HepG2 (cell line): Measurements from ENCODE around the gene LINGO3.

Experiments used
- ASH2L ChIP-seq: fragments of 300-600, 200-600 bp; sonication (generic); IDR thresholded peaks from 2 replicates; pipeline ENCODE4 v1.7.0; 2017; ENCODE audit warnings: low read depth, mild to moderate bottlenecking, moderate library complexity, mixed read lengths, low read length; ENCODE audit not compliant: insufficient read length
- CTCF ChIP-seq: sonication (generic); formaldehyde crosslinking; IDR thresholded peaks from 2 replicates; pipeline ENCODE4 v1.5.0; 2020; ENCODE audit warnings: mild to moderate bottlenecking, missing genetic modification reagents, moderate library complexity
- E2F5 ChIP-seq: sonication (generic); formaldehyde crosslinking; conservative IDR thresholded peaks from 2 replicates; pipeline ENCODE4 v1.4.0; 2020; ENCODE audit warnings: missing genetic modification reagents
- HOXA7 ChIP-seq: sonication (generic); formaldehyde crosslinking; IDR thresholded peaks from 2 replicates; pipeline ENCODE4 v1.8.1; 2022; ENCODE audit warnings: mild to moderate bottlenecking, missing genetic modification reagents, moderate library complexity
- KDM4B ChIP-seq: sonication (generic); formaldehyde crosslinking; IDR thresholded peaks from 2 replicates; pipeline ENCODE4 v1.4.0; 2020; ENCODE audit warnings: missing genetic modification reagents
- MAFG ChIP-seq: sonication (generic); formaldehyde crosslinking; IDR thresholded peaks from 2 replicates; pipeline ENCODE4 v1.5.1; 2020; ENCODE audit warnings: mild to moderate bottlenecking, missing genetic modification reagents
- POLR2A ChIP-seq, 2 experiments: IDR thresholded peaks; 2 replicates each; pipeline ENCODE4 v1.6.1; 2011; ENCODE audit warnings: low read depth in 2 of 2, low read length in 2 of 2, mild to moderate bottlenecking in 1 of 2, moderate library complexity in 1 of 2; ENCODE audit not compliant: insufficient read depth in 1 of 2
- ZFP37 ChIP-seq: sonication (generic); formaldehyde crosslinking; IDR thresholded peaks from 2 replicates; pipeline ENCODE4 v1.4.0; 2020; ENCODE audit warnings: missing genetic modification reagents, borderline replicate concordance
- ZKSCAN1 ChIP-seq: fragments of 150-350 bp; IDR thresholded peaks from 2 replicates; pipeline ENCODE4 v1.6.1; 2014; ENCODE audit warnings: low read length
- ZKSCAN5 ChIP-seq: sonication (generic); formaldehyde crosslinking; IDR thresholded peaks from 2 replicates; pipeline ENCODE4 v1.5.1; 2020; ENCODE audit warnings: mild to moderate bottlenecking, missing genetic modification reagents
- ZKSCAN8 ChIP-seq: IDR thresholded peaks from 2 replicates; pipeline ENCODE4 v1.6.1; 2016; ENCODE audit warnings: borderline replicate concordance, missing genetic modification reagents, missing compliant biosample characterization
- ZNF335 ChIP-seq: sonication (generic); formaldehyde crosslinking; IDR thresholded peaks from 2 replicates; pipeline ENCODE4 v1.4.0; 2020; ENCODE audit warnings: missing genetic modification reagents
- ZNF670 ChIP-seq: sonication (generic); formaldehyde crosslinking; IDR thresholded peaks from 2 replicates; pipeline ENCODE4 v1.8.0; 2022; ENCODE audit warnings: mild to moderate bottlenecking, missing genetic modification reagents, borderline replicate concordance

GRCh38 chr19:2311093-2311492, 3.1 kb upstream of the LINGO3 start:
- TF ChIP-seq KDM4B (CRISPR knock-in tag) (no peak), ASH2L (no peak), ZKSCAN8 (CRISPR knock-in tag) (no peak), MAFG (CRISPR knock-in tag) (no peak), ZNF335 (CRISPR knock-in tag) (no peak), E2F5 (CRISPR knock-in tag) (no peak), POLR2A (IDR thresholded peaks at IDR 0.05; ENCODE audit: insufficient read depth in 1 of 2, low read depth in 2 of 2, low read length in 2 of 2) (no peak), ZKSCAN1 (no peak), ZFP37 (CRISPR knock-in tag) (no peak), ZKSCAN5 (CRISPR knock-in tag) (no peak), CTCF (CRISPR knock-in tag) (no peak), ZNF670 (CRISPR knock-in tag) (no peak), HOXA7 (CRISPR knock-in tag) (no peak)
